ENCODE measurements around the gene RWDD1. TPM values are rescaled to one million over a fixed set of nuclear protein-coding genes. Genes with fewer than 3 reads are reported as not detected.

The RWDD1 gene, protein sequence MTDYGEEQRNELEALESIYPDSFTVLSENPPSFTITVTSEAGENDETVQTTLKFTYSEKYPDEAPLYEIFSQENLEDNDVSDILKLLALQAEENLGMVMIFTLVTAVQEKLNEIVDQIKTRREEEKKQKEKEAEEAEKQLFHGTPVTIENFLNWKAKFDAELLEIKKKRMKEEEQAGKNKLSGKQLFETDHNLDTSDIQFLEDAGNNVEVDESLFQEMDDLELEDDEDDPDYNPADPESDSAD
- 10 to 100 TPM; 51.0 to 52.4 TPM for total RNA-seq

DNA sequence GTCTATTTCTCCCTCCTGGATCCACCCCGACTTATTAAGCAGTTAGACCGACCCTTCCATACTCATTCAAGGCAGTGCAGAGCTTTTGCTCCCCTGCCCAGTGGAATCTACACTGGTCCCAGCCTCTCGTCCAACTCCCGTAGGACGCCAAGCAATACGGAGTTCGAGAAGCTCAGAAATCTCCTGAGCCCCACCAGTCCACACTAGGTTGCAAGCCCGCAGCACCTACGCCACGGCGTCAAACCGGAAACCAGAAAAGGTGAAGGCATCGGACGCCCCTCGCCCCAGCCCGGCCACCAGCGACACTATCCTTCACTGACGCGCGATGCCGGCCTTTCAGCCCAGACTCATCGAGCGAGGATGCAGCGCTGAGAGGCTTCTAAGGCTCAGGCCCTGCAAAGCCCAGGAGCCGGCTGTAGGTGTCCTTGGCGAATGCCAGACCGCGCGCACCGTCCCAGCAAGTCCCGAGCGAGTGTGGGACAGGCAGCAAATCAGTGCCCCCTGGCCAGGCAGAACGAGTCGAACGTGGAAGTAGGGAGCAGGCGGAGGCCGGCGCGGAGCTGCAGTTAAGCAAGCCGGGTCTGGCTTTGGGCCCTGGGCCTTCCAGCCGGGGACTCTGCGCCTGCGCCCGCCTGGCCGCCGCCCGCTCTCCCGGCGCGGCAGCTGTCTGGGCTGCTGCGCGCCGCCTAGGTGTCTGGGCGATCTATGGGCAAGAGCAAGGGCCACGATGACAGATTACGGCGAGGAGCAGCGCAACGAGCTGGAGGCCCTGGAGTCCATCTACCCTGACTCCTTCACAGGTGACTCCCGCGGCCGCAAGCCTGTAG, at the start of gene RWDD1:
TSS of gene RWDD1 (plus strand) at position 649 of the 827 bp plus-strand sequence. CDS start at position 728, 79 bp downstream.
- POLR2A ChIA-PET, result interaction anchor here (1.0 to 1.6 kb wide), 6 partner anchors 97 to 317 kb away, joined by 3 to 7 read pairs (median 3); partner anchors contain the start of genes KPNA5, TSPYL1, TSPYL4 and ZUP1

DNA sequence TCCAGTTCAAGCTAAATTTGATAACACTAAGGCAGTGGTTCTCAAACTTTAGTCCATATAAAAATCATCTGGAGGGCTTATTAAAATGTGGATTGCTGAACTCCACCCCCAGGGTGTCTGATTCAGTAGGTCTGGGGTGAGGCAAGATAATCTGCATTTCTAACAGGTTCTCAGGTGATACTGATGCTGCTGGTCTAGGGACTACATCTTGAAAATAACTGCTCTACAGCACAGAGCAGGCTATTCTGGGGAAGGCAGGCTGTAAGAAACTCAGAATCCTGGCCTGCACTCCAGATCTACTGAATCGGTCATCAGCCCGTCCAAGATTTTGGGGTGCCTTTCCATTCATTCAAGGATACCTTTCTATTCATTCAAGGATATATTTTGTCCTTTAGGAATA, 48.4 kb upstream of the RWDD1 start:
- CTCF ChIA-PET, result no interaction called here
- POLR2A ChIA-PET, result no interaction called here

More for the DNA sequence above, at the start of gene RWDD1:
- CTCF ChIA-PET, result interaction anchor here (1.5 to 3.4 kb wide), 4 partner anchors 8 to 46 kb away, joined by 3 to 17 read pairs (median 5); partner anchors contain the start of gene RSPH4A

- ChIA-PET CTCF (no interaction called here), POLR2A (no interaction called here)
These were observed 47.1 kb upstream of the RWDD1 start for GRCh38 chr6:116524236-116524635.

DNA sequence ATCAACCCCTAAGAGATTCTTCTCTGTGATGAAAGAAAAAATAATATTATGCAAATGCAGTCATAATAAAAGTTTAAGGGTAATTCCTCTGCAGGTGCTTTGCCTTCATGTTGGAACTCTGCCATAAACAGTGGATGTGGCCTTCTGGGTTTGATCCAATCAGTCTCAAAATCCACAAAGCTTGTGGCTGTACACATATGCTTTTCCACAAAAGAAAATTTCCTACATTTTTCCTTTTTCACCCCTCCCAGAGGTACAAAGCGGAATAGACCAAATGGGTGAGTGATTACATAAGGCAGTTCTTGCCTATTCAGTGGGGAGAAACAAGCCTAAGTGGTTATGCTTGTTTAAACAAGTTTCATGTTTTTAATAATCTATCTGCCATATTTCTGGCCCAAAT, 43.2 kb upstream of the RWDD1 start:
- ChIA-PET POLR2A (no interaction called here), CTCF (no interaction called here)

- ChIA-PET POLR2A (no interaction called here), CTCF (no interaction called here)
These were observed 42.5 kb upstream of the RWDD1 start for GRCh38 chr6:116528780-116529179.

DNA sequence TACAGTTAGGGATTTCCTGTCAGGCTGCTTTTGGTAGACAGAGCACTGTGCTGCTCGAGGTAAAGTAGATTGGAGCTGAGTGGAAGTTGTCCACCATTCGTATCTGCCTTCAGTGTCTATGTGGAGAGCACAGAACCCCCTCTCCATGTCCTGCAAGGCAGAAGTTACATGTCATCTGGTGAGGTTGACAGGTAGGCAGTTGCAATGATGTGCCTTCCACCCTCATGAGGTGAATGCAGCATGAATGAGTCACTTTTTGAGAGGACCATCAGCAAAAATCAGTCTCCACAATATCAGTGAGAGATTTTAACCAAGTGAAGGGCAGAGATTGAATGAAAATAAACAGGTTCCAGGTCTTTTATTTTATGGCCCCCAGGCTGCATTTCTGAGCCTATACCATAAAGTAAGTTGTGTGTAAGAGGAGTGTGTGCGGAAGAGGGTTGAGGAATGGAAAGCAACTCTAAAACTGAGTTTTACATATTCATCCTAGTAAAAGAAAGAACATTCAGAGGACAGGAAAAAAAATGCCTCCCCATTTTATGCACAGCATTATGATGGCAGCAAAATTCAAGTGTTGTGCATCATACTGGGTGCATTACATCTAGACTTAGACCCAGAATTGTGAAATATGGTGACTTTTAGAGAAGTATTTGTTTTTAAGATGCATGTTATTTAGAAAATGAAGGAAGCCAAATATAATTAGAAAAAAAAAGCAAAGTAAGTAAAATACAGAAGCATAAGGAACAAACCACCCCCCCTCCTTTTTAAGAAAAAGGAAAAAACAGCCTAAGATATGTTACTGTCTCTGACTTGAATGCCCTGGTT, 41.6 kb upstream of the RWDD1 start:
- POLR2A ChIA-PET, result no interaction called here
- CTCF ChIA-PET, result interaction anchor here (0.8 kb wide), 1 partner anchor 242 kb away, joined by 3 read pairs; no protein-coding TSS in a partner anchor

DNA sequence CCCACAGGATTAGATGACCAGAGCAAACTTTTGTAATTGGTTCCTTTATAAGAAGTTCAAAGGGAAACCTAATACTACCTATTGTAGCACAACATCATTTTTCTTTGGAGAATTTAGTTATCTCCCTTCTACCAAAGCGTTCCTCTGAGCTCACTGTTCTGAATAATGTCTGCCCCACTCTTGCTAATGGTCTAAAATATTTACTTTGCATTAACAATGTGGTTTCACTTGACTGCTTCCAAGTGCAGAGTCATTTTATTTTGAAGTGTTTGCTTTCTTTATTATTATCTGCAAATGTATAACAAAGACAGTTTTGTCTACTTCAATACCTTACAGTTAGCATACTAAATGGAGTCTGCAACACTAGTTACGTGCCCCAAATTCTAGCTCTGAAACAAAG, 40.9 kb upstream of the RWDD1 start:
- CTCF ChIA-PET, result interaction anchor here (0.8 kb wide), 1 partner anchor 243 kb away, joined by 3 read pairs; no protein-coding TSS in a partner anchor
- POLR2A ChIA-PET, result no interaction called here

- ChIA-PET POLR2A (no interaction called here), CTCF (interaction anchor here (2.7 kb wide), 1 partner anchor 244 kb away, joined by 9 read pairs; no protein-coding TSS in a partner anchor)
These were observed 39.4 kb upstream of the RWDD1 start for GRCh38 chr6:116531675-116532570.

GRCh38 chr6:116533233-116533957, 37.9 kb upstream of the RWDD1 start:
- CTCF ChIA-PET, result interaction anchor here (1.0 to 2.7 kb wide), 3 partner anchors 28 to 259 kb away, joined by 3 to 9 read pairs (median 3); no protein-coding TSS in a partner anchor
- POLR2A ChIA-PET, result no interaction called here

- POLR2A ChIA-PET, result no interaction called here
- CTCF ChIA-PET, result interaction anchor here (0.6 to 1.3 kb wide), 4 partner anchors 9 to 1056 kb away, joined by 3 to 4 read pairs (median 3); no protein-coding TSS in a partner anchor
These were observed 36.2 kb upstream of the RWDD1 start for GRCh38 chr6:116535109-116535508.

DNA sequence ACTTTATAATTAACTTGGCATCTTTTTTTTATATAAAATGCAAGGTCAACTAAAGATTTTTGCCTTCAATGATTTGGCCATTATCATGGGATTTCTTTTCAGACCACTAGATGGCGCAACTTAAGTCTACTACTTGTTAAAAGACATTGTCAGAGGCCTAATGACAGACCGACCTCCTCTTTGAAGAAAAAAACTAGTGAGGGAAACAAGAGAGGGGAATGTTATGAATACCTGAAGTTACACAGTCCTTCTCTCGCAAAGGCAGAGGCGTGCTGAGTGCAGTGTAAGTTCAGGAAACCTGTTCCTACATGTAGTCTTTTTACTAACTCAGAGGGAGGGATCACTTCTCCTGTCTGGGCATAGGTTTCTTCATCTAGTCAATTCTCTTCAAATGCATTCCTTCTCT, 35.1 kb upstream of the RWDD1 start:
- CTCF ChIA-PET, result no interaction called here
- POLR2A ChIA-PET, result no interaction called here

DNA sequence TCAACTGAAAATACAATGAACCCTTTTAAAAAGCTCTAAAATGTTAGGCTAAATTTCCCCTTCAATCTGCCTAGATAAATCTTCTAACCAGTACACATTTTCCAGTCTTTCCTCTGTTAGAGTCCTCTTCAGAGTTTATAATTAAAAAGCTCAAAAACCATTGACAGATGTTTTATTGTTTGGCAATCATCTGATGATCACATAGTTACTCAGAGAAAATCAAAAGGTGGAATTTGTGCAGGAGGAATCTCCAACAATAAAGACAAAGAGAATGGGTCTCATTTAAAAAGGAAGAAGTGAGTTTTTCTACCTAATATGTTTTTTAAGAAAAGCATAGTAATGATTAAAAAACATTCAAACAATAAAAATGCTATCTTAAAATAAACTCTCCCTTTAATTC, 28.9 kb upstream of the RWDD1 start:
- ChIA-PET CTCF (no interaction called here), POLR2A (no interaction called here)

- CTCF ChIA-PET, result interaction anchor here (0.7 kb wide), 1 partner anchor 95 kb away, joined by 3 read pairs; no protein-coding TSS in a partner anchor
These were observed 28.2 kb upstream of the RWDD1 start for GRCh38 chr6:116543149-116543548.

DNA sequence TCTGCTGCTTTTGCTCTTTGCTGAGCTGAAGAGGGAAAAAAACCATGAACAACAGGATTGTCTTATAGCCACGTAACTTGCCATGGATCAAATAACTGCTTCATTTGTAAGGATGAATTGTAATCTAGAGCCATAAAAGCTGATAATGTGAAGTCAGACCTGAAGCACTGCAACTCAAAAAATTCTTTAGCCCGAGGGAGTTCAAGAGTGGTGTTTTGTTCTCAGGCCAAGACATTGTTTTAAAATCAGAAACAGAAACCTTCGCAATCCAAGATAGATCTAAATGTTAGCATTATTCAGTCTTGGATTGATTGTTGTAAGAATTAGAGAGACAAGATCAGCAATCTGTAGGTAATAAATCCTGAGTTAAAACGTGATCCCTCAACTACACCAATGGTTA, 25.7 kb upstream of the RWDD1 start, which contains the start of gene TRAPPC3L:
TSS of gene TRAPPC3L (minus strand) at position 34 of the 400 bp plus-strand sequence. CDS start 170 bp downstream, outside the sequence.
- ChIA-PET CTCF (no interaction called here), POLR2A (no interaction called here)

More at GRCh38 chr6:116543149-116543548, 28.2 kb upstream of the RWDD1 start:
- POLR2A ChIA-PET, result no interaction called here

GRCh38 chr6:116547358-116547757, 23.9 kb upstream of the RWDD1 start:
- POLR2A ChIA-PET, result no interaction called here
- CTCF ChIA-PET, result interaction anchor here (1.0 kb wide), 1 partner anchor 260 kb away, joined by 4 read pairs; no protein-coding TSS in a partner anchor

GRCh38 chr6:116550796-116551195, 20.5 kb upstream of the RWDD1 start:
- ChIA-PET POLR2A (no interaction called here), CTCF (no interaction called here)

DNA sequence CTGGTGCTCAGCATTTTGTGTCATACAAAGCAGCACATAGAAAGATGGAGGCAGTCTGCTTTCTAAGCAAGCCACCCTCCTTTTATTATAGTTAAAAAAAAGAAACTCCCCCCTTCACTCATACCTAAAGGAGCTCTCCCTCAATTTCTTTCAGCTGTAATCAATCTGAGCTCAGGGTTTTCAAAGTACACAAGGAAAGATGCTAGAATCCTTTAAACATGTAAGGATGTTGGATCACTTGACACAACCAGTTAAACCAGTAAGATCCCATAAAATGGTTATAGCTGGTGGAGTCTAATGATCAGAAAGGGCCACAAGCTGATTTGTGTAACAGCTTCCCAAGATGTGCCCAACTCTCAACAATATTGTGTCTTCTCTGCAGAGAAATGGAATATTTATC, 17.9 kb upstream of the RWDD1 start, which contains the start of gene CALHM4:
TSS of gene CALHM4 (plus strand) at position 301 of the 400 bp plus-strand sequence. CDS start at position 344, 43 bp downstream.
- ChIA-PET CTCF (no interaction called here), POLR2A (no interaction called here)

DNA sequence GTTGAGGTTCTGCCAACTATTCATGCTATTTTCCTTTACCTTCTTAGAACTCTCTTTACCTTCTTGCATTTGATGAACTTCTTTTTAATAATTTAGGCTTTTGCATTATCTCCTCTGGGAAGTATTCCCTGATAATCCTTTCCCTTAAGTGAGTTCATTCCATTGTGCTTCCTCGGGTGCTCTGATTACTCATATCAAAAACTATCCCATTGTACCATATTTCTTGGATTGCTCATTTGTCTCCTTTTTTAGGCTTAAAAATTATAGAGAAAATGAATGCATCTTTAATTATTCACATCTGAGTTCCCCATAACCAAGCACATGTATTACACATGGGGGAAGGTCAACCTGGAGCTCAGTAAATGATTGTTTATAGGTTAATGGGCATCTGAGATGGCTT, 15.2 kb upstream of the RWDD1 start:
- POLR2A ChIA-PET, result no interaction called here
- CTCF ChIA-PET, result no interaction called here
